Transverse colon (tissue), 4 donors: Measurements from ENCODE around the gene SGCA. TPM values are rescaled to one million over a fixed set of nuclear protein-coding genes. Genes with fewer than 3 reads are reported as not detected.
A peak's percentile ranks its signal among the peaks of the same experiment; 100 is the strongest.

Experiments used
- DNase-seq: peaks from one replicate; pipeline ENCODE4 v3.0.0-alpha.2; 2019
- H3K27ac ChIP-seq, 4 donors: fragments of 200-600 bp; sonication (generic); 2 replicates each; pipeline ENCODE4 v1.5.1; 2016 to 2018; ENCODE audit warnings: inconsistent platforms in 4 of 4
- H3K27me3 ChIP-seq: fragments of 200-600 bp; sonication (generic); 2 replicates; pipeline ENCODE4 v1.5.1; 2017; ENCODE audit warnings: inconsistent platforms
- H3K36me3 ChIP-seq, 4 donors: fragments of 200-600 bp; sonication (generic); 2 replicates each; pipeline ENCODE4 v1.5.1; 2017 to 2019; ENCODE audit warnings: inconsistent platforms in 4 of 4
- H3K4me1 ChIP-seq, 4 donors: fragments of 200-600 bp; sonication (generic); 2 replicates each; pipeline ENCODE4 v1.5.1; 2017 to 2020; ENCODE audit warnings: inconsistent platforms in 4 of 4
- H3K4me3 ChIP-seq, 4 donors: fragments of 200-600 bp; sonication (generic); 1 replicate in 1 of 4; 2 replicates in 3 of 4; pipeline versions ENCODE4 v1.5.1 to v1.6.1; 2017 to 2019; ENCODE audit warnings: inconsistent platforms in 4 of 4
- H3K9me3 ChIP-seq, 2 donors: fragments of 200-600 bp; sonication (generic); 2 replicates each; pipeline ENCODE4 v1.5.1; 2017 to 2019; ENCODE audit warnings: inconsistent platforms in 2 of 2
- EP300 ChIP-seq: sonication (generic); formaldehyde crosslinking; IDR thresholded peaks from one replicate; pipeline ENCODE4 v1.6.1; 2017; ENCODE audit warnings: antibody characterized with exemption, low read depth
- POLR2A ChIP-seq: fragments of 450-650 bp; IDR thresholded peaks from one replicate; pipeline ENCODE4 v1.6.1; 2016; ENCODE audit warnings: antibody characterized with exemption, mild to moderate bottlenecking, moderate library complexity
- POLR2AphosphoS5 ChIP-seq, 3 donors: sonication (generic); formaldehyde crosslinking; IDR thresholded peaks; one replicate each; pipeline ENCODE4 v1.6.1; 2016; ENCODE audit warnings: antibody characterized with exemption in 3 of 3
- WGBS, 2 donors: methylation state at CpG; one replicate each; pipeline ENCODE4 v1.1.5; 2018; ENCODE audit warnings: low coverage in 1 of 2; 5-methylcytosine and 5-hydroxymethylcytosine counted together
- in situ Hi-C, 4 donors: fragments of 200-750 bp; cut with MboI; loops; one replicate each; pipeline versions ENCODE4 v1.15.0 to v1.15.1; 2017; ENCODE audit warnings: low sequenced_read_pairs in 3 of 4, low pct_ligation_motif_present in 1 of 4, low pct_unique_long_range_greater_than_20kb in 1 of 4
- intact Hi-C: fragments of 100-400 bp; cut with DNase I; formaldehyde crosslinking; loops from one replicate; pipeline ENCODE4 v1.15.1; 2023; ENCODE audit warnings: low total_unique reads
- total RNA-seq, 4 donors: library from RNA; depleted of rRNA; stranded (reverse); fragments of >200 nt; gene quantifications; one replicate each; pipeline ENCODE4 v1.1.0, GENCODE V29; 2016
- TF ChIP-seq, protein P1 (sequence below), 5 experiments: fragments of 200-600 bp in 3 of 5; fragments of 450-650 bp in 2 of 5; sonication (generic) in 3 of 5; IDR thresholded peaks; 1 replicate in 2 of 5; 2 replicates in 3 of 5; pipeline ENCODE4 v1.5.1; 2016 to 2017; ENCODE audit warnings: antibody characterized with exemption in 5 of 5, inconsistent platforms in 3 of 5, mild to moderate bottlenecking in 2 of 5, moderate library complexity in 1 of 5

SGCA gene
- total RNA-seq, 4 donors from 2014 or later: 3.7 to 65.3 (median 7.6) TPM

DNA sequence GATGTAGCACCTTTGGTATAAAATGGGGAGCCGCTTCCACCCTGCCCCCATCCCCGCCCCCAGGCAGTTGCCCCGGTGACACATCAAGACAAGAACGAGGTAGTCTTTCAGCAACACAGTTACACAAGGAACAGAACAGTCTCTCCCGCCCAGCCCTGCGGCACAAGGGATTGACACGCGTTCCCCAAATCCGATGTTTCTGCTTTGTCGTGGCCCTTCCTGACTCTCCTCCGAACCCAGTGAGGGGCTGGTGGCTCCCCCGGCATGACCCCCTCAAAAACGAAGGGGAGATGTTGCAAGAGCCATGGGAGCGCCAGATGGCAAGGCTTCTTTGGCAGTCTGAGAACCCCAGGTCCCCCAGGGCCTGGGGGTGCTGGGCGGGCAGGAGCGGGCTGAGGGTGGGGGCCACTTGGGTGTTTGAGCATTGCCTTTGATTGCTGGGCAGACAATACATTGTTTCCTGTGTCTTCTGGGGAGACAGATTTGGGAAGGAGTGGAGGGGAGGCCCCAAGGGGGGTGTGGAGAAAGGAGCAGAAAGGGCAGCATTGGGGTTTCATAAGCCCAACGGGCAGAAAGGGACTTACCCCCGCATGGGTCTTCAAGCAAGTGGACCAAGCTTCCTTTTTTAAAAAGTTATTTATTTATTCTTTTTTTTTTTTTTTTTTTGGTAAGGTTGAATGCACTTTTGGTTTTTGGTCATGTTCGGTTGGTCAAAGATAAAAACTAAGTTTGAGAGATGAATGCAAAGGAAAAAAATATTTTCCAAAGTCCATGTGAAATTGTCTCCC lies 19.0 kb downstream of the SGCA start:
- peak overlapping the region; percentile 55 to 83 (median 66) for H3K27ac ChIP-seq
- TF ChIP-seq, protein P1, sequence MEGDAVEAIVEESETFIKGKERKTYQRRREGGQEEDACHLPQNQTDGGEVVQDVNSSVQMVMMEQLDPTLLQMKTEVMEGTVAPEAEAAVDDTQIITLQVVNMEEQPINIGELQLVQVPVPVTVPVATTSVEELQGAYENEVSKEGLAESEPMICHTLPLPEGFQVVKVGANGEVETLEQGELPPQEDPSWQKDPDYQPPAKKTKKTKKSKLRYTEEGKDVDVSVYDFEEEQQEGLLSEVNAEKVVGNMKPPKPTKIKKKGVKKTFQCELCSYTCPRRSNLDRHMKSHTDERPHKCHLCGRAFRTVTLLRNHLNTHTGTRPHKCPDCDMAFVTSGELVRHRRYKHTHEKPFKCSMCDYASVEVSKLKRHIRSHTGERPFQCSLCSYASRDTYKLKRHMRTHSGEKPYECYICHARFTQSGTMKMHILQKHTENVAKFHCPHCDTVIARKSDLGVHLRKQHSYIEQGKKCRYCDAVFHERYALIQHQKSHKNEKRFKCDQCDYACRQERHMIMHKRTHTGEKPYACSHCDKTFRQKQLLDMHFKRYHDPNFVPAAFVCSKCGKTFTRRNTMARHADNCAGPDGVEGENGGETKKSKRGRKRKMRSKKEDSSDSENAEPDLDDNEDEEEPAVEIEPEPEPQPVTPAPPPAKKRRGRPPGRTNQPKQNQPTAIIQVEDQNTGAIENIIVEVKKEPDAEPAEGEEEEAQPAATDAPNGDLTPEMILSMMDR (IDR thresholded peaks at IDR 0.05): no peak
- TF ChIP-seq POLR2AphosphoS5 (IDR thresholded peaks at IDR 0.05): peak in 2 of 3 donors; percentile 11 to 15
- in situ Hi-C loops (no loop called here), intact Hi-C loops (no loop called here)
- 66 to 74% methylated on average over 5 to 18 of the region's 19 CpGs for WGBS, 2 donors
- H3K9me3 ChIP-seq: no peaks in the 10 kb centered on the region
- H3K4me1 ChIP-seq: peaks cover 0 to 20% (median 6%) of the 10 kb centered on the region in 4 donors
- H3K27me3 ChIP-seq: no peaks in the 10 kb centered on the region
- no peak overlapping the region for H3K4me3 ChIP-seq
- H3K36me3 ChIP-seq: peaks cover 0 to 2% (median 0%) of the 10 kb centered on the region in 4 donors
- DNase-seq: peak; percentile 36

DNA sequence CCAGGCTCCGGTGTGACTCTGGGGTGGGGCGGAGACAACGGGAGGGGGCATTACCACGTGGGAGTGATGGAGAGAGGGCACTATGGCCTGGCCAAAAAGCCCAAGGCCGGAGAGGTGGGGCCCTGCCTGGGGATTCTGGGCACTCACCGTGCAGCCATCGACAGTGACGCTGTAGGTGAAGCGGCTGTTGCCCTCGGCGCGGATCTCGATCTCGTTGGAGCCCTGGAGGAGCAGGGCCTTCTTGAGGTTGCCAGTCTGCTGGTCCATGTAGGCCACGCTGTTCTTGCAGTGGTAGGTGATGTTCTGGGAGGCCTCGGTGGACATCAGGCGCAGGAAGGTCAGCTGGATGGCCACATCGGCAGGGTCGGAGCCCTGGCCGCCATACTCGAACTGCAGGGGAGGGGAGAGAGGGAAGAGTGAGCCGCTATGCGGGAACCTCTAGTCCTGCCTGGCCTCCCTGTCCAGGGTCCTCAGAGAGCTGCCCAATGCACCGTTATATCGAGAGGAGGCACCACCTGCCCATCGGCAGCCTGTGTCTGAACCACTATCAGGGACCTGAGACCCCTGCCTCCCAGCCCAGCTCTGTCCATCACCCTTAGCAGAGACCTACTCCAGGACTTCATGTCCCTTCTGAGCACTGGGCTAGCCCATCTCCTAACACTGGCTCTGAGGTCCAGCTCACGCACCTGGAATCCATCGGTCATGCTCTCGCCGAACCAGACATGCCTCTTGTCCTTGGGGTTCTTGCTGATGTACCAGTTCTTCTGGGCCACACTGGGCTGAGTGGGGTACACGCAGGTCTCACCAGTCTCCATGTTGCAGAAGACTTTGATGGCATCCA lies 20.0 kb downstream of the SGCA start:
- DNase-seq: no peak
- WGBS, 2 donors: 85% methylated on average over 31 of the region's 31 CpGs; no CpG with 5 or more reads in 1 of the 2 donors
- Histone ChIP-seq H3K27ac (peak overlapping the region in 3 of 4 donors; percentile 10 to 83 (median 74)), H3K4me1 (peaks cover 0 to 20% (median 6%) of the 10 kb centered on the region in 4 donors), H3K27me3 (no peaks in the 10 kb centered on the region), H3K9me3 (no peaks in the 10 kb centered on the region), H3K36me3 (peaks cover 0 to 10% (median 0%) of the 10 kb centered on the region in 4 donors), H3K4me3 (no peak overlapping the region)
- TF ChIP-seq EP300 (no peak), POLR2AphosphoS5 (IDR thresholded peaks at IDR 0.05) (no peak), POLR2A (no peak)
- TF ChIP-seq, protein P1 (IDR thresholded peaks at IDR 0.05): no peak
- in situ Hi-C loops: no loop called here
- intact Hi-C loops: no loop called here

DNA sequence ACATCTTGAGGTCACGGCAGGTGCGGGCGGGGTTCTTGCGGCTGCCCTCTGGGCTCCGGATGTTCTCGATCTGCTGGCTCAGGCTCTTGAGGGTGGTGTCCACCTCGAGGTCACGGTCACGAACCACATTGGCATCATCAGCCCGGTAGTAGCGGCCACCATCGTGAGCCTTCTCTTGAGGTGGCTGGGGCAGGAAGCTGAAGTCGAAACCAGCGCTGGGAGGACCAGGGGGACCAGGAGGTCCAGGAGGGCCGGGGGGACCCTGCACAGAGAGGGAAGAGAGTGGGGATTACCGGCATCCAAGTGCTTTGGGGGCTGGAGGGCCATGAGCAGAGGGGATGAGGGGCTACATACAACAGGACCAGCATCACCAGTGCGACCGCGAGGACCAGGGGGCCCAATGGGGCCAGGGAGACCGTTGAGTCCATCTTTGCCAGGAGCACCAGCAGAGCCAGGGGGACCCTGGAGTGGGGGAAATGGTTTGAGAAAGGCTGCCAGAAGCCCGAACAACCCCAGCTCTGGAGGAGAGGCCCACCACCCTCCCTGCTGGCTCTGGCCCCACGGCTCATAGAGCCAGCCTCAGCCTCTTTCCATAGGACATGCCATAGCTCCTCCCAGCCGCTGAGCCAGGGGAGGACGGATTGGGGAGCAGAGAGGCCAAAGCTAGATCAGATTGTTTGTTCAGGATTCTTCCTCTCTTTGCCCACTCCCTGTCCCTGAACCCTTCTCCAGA lies 21.0 kb downstream of the SGCA start:
- H3K9me3 ChIP-seq: no peaks in the 10 kb centered on the region
- no peak for DNase-seq
- H3K4me3 ChIP-seq: no peak overlapping the region
- no peaks in the 10 kb centered on the region for H3K27me3 ChIP-seq
- intact Hi-C loops (no loop called here), in situ Hi-C loops (no loop called here)
- peaks cover 0 to 20% (median 6%) of the 10 kb centered on the region in 4 donors for H3K4me1 ChIP-seq
- H3K36me3 ChIP-seq: peaks cover 0 to 12% (median 0%) of the 10 kb centered on the region in 4 donors
- TF ChIP-seq POLR2AphosphoS5 (IDR thresholded peaks at IDR 0.05) (no peak), EP300 (no peak), POLR2A (no peak)
- TF ChIP-seq, protein P1 (IDR thresholded peaks at IDR 0.05): no peak
- 58 to 78% methylated on average over 3 to 24 of the region's 24 CpGs for whole genome bisulfite sequencing, 2 donors
- H3K27ac ChIP-seq: peak overlapping the region; percentile 6 to 83 (median 14)

DNA sequence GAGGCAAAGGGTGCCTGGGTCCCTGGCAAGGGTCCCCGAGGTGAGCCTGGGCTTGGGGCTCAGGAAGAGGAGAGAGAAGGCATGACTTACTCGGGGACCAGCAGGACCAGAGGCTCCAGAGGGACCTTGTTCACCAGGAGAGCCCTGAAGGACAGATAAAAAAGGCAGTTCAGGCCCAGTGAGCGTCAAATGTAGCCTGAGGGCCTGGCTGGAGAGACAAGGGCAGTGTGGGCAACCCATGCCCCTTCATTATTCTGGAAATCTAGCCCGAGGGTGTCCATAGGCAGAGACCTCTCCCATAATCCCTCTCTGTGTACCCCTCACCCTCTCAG lies 21.6 kb downstream of the SGCA start:
- no peaks in the 10 kb centered on the region for H3K9me3 ChIP-seq
- TF ChIP-seq POLR2A: no peak
- TF ChIP-seq, protein P1 (IDR thresholded peaks at IDR 0.05): no peak
- no peak for TF ChIP-seq POLR2AphosphoS5 (IDR thresholded peaks at IDR 0.05)
- TF ChIP-seq EP300: no peak
- H3K27ac ChIP-seq: peak overlapping the region; percentile 6 to 83 (median 14)
- H3K4me1 ChIP-seq: peaks cover 0 to 20% (median 6%) of the 10 kb centered on the region in 4 donors
- DNase-seq: no peak
- 60 to 66% methylated on average over 1 to 4 of the region's 4 CpGs for WGBS, 2 donors
- H3K4me3 ChIP-seq: no peak overlapping the region
- no peaks in the 10 kb centered on the region for H3K27me3 ChIP-seq
- peaks cover 0 to 12% (median 0%) of the 10 kb centered on the region in 4 donors for H3K36me3 ChIP-seq
- in situ Hi-C loops: no loop called here
- intact Hi-C loops: no loop called here
